Activated naive CD8-positive, alpha-beta T cell treated with anti-CD3 and anti-CD28 coated beads, Interleukin-2, amount 50 U/mL, for 24 hours (primary cell): Measurements from ENCODE around the gene ABCC4.
"Not testable (repeated sequence)": the region's sequence is repeated elsewhere in the genome, so short reads cannot be mapped to it uniquely, and the experiment has no call there.

Source experiments
- ATAC-seq: fragments of 150-1000 bp; cut with Tn5 transposase; one replicate; pipeline ENCODE4 v1.10.0; 2021
- DNase-seq: peaks from one replicate; pipeline ENCODE4 v3.0.0; 2021
- H3K27ac Mint-ChIP-seq: one replicate; pipeline ENCODE4 v1.8.0; 2021; ENCODE audit warnings: mild to moderate bottlenecking, mixed read lengths
- H3K27me3 Mint-ChIP-seq: one replicate; pipeline ENCODE4 v1.8.0; 2021; ENCODE audit warnings: mixed read lengths
- H3K36me3 Mint-ChIP-seq: one replicate; pipeline ENCODE4 v1.8.0; 2021; ENCODE audit warnings: low read depth, mixed read lengths
- H3K4me1 Mint-ChIP-seq: one replicate; pipeline ENCODE4 v1.8.0; 2021; ENCODE audit warnings: mixed read lengths
- H3K4me3 Mint-ChIP-seq: one replicate; pipeline ENCODE4 v1.8.0; 2021; ENCODE audit warnings: mild to moderate bottlenecking, moderate library complexity, mixed read lengths
- H3K9me3 Mint-ChIP-seq: one replicate; pipeline ENCODE4 v1.8.0; 2021; ENCODE audit warnings: mixed read lengths

The ABCC4 gene

DNA sequence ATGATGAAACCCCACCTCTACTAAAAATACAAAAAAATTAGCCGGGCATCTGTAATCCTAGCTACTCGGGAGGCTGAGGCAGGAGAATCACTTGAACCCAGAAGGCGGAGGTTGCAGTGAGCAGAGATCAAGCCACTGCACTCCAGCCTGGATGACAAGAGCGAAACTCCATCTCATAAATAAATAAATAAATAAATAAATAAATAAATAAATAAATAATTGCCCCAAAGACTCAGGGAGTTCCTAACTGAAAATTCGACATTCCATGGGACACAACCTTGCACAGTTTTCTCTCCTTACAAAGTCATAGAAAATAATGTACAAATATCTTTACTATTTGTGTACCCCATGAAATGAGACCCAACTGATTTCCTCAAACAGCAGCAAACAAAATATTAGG, 134.2 kb downstream of the ABCC4 start:
- not testable (repeated sequence) for DNase-seq, H3K27ac Mint-ChIP-seq

DNA sequence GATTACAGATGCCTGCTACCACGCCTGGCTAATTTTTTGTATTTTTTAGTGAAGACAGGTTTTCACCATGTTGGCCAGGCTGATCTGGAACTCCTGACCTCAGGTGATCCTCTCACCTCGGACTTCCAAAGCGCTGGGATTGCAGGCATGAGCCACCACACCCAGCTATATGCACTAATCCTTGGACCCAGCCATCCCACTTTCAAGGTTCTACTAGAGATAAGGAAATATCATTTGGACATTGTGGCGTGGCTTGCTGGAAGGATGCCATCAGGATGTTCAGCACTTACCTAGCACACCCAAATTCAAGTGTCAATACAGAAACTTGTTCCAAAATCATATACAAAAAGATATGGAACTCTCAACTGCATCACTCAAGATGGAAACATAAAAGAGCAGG, 136.4 kb downstream of the ABCC4 start:
- Mint-ChIP-seq H3K27ac (no peak overlapping the region), H3K27me3 (no peaks in the 10 kb centered on the region), H3K4me1 (no peaks in the 10 kb centered on the region), H3K4me3 (no peak overlapping the region), H3K36me3 (peaks cover 41% of the 10 kb centered on the region), H3K9me3 (no peaks in the 10 kb centered on the region)
- ATAC-seq (no peak), DNase-seq (no peak)

More for the DNA sequence above, 134.2 kb downstream of the ABCC4 start:
- ATAC-seq, H3K27me3 Mint-ChIP-seq, H3K9me3 Mint-ChIP-seq, H3K4me3 Mint-ChIP-seq, H3K4me1 Mint-ChIP-seq: not testable (repeated sequence)
- H3K36me3 Mint-ChIP-seq: peaks cover 33% of the 10 kb centered on the region

DNA sequence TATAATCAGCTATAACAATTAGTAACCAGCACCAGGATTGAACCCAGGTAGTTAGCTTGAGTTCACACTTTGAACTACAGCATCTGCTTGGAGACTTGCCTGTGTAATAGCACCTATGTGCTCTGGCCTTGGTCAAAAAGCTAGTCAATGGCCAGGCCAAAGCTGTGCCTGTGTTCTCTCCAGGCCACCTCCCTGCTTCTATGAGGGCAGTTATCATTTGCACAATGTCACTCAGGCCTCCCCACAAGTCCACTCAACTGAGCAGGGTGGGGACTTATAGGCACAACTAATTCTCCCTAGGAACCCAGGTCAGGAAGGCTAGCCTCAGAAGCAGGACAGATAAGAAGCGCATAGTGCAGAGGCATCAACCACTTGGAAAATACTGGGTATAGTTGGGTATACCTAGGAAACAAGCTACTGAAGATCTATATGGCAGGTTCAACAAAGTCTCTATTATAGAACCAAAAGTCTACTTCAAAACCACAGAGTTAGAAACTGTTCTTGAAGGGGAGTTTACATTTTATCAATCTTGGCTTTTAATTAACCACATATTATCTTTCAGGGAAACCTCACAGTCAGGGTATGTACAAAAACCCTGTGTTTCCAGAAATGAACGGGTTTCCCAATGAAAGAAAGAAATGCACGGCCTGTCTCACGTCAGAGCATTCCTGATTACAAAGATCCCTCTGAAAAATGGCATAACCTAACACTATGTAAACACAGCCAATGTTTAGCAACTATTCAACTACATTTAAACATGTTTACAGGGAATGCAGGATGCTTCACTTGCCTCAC, 140.9 kb downstream of the ABCC4 start:
- H3K27me3 Mint-ChIP-seq: no peaks in the 10 kb centered on the region
- no peak overlapping the region for H3K27ac Mint-ChIP-seq
- H3K4me1 Mint-ChIP-seq: no peaks in the 10 kb centered on the region
- ATAC-seq (no peak), DNase-seq (no peak)
- H3K4me3 Mint-ChIP-seq: no peak overlapping the region
- no peaks in the 10 kb centered on the region for H3K9me3 Mint-ChIP-seq
- H3K36me3 Mint-ChIP-seq: peaks cover 39% of the 10 kb centered on the region

DNA sequence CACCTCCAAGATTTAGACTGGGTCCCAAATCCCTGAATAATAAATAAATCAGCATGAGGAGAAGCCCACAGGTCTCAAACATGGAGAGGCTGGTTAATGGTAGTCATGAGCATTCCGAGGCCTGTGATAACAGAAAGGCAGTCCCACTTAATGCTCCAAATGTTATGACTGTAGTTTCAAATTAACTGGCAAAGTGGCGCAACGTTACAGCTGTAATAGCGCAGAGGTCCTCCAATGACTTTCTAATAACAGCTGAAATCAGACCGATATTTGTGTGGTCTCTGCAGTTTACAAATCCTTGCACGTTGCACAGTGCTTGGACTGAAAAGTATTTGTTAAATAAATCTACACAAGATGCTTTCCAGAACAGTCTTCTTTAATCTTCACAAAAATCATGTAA, 141.8 kb downstream of the ABCC4 start:
- ATAC-seq (no peak), DNase-seq (no peak)
- Mint-ChIP-seq H3K4me1 (no peaks in the 10 kb centered on the region), H3K9me3 (no peaks in the 10 kb centered on the region), H3K4me3 (no peak overlapping the region), H3K27me3 (no peaks in the 10 kb centered on the region), H3K36me3 (peaks cover 40% of the 10 kb centered on the region), H3K27ac (no peak overlapping the region)

DNA sequence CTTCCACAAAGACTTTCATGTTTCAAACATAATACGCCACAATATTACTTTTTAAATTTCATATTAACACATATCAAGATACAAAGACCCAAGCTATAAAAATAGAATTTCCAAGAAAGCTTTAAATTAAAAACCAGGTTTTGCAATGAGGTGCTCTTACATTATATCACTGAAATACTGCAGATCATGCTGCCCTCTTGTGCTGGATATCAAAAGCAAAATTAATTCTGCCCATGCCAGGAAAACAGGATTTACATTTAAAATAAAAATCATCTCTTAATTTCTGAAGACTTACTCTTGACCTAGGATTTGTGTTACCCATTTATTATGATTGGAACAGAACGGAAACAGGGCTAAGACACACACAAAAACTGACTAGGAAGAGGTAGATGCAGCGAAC, 145.0 kb downstream of the ABCC4 start:
- Mint-ChIP-seq H3K4me1 (no peaks in the 10 kb centered on the region), H3K36me3 (peaks cover 30% of the 10 kb centered on the region), H3K9me3 (no peaks in the 10 kb centered on the region), H3K27ac (no peak overlapping the region), H3K4me3 (no peak overlapping the region), H3K27me3 (no peaks in the 10 kb centered on the region)
- ATAC-seq (no peak), DNase-seq (no peak)

DNA sequence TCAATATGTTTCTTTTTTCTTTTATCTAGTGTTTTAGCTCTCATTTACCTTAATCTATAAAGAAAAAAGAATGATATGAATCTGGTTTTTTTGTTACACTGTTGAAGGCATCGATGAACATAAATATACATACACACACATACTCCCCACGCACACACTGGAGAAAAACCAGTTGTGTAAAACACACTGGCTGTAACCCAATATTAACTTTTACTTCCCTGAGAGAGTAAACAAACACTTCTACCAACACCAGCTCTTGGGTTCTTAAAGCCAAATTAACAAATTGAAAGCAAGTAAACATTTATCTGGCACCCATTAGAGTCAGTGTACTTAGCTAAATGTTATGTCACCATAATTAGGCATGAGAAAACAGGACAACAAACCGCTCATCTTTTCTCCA, 145.7 kb downstream of the ABCC4 start:
- Mint-ChIP-seq H3K4me3 (no peak overlapping the region), H3K9me3 (no peaks in the 10 kb centered on the region), H3K27ac (no peak overlapping the region), H3K27me3 (no peaks in the 10 kb centered on the region), H3K36me3 (peaks cover 26% of the 10 kb centered on the region), H3K4me1 (no peaks in the 10 kb centered on the region)
- DNase-seq (no peak), ATAC-seq (no peak)

DNA sequence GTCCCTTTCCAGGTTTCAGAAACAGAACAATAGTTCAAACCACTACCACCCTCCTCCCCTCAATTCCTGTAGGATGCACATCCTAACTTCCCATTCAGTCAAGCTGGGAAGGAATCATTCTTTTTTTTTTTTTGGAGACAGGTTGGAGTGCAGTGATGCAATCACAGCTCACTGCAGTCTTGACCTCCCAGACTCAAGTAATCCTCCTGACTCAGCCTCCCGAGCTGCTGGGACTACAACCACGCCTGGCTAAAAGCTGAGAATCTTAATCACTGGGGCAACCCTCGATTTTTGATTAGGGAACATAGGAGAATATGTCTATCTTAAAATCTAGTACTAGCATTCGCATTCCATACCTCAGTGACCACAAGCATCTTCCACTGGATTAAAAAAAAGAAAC, 146.2 kb downstream of the ABCC4 start:
- Mint-ChIP-seq H3K4me1 (no peaks in the 10 kb centered on the region), H3K4me3 (no peak overlapping the region), H3K27me3 (no peaks in the 10 kb centered on the region), H3K36me3 (peaks cover 22% of the 10 kb centered on the region), H3K9me3 (no peaks in the 10 kb centered on the region), H3K27ac (no peak overlapping the region)
- DNase-seq (no peak), ATAC-seq (no peak)

DNA sequence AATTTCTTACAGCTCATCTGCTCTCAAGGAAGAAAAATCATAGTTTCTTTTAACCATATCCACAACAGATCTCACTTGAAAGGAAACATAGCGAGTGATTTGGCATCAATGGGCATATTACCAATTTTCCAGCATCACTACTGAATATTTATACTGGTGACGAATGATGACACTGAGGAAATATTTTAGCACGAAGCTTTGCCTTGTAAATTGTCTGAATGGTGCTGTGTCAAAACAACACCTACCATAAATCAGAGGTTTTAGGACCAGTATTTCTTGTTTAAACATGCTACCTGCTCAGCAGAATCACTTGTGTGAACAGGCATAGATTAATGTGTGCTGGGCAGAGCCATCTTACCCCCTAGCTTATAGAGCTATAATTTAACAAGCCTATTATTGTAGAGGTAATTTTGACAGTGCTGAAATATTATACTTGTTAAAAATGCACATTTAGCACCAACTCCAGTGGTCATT, 146.8 kb downstream of the ABCC4 start:
- H3K9me3 Mint-ChIP-seq: no peaks in the 10 kb centered on the region
- H3K4me1 Mint-ChIP-seq: no peaks in the 10 kb centered on the region
- no peak for DNase-seq
- ATAC-seq: no peak
- peaks cover 21% of the 10 kb centered on the region for H3K36me3 Mint-ChIP-seq
- no peaks in the 10 kb centered on the region for H3K27me3 Mint-ChIP-seq
- H3K27ac Mint-ChIP-seq: no peak overlapping the region
- no peak overlapping the region for H3K4me3 Mint-ChIP-seq

DNA sequence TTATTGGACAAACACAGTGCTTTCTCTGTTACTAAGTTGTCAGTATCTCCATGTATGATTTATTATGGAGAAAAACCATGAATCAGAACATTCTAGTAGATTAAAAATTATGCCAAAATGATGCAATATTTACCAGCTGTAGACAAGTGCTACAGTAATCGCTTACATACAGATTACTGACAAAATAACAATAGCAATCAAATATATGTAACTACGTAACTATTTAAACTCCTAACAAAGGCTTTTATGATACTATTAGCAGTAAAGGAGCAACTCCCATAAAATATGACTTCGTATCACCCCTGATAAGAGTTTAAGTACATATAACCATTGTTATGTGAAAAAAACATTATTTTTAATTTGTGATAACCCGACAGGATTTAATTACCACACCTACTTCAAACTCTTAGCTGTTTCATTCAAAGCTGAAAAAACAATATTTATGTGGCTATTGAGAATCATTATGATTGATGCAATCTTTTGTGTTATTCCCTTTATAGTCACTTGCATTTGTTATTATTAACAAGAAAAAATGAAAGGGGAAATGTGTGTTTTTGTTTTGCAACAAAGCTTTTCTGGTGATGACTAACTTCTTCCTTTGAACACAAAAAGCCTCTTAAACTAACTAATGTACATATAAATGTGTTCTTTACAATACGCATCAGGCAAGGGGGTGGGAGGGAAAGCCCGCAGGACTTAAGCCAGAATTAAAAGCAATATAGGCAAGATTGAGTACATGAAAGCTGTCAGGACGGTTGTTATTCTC, 147.4 kb downstream of the ABCC4 start:
- Mint-ChIP-seq H3K4me1 (no peaks in the 10 kb centered on the region), H3K27ac (no peak overlapping the region), H3K27me3 (no peaks in the 10 kb centered on the region), H3K4me3 (no peak overlapping the region), H3K36me3 (peaks cover 21% of the 10 kb centered on the region), H3K9me3 (no peaks in the 10 kb centered on the region)
- DNase-seq (no peak), ATAC-seq (no peak)

DNA sequence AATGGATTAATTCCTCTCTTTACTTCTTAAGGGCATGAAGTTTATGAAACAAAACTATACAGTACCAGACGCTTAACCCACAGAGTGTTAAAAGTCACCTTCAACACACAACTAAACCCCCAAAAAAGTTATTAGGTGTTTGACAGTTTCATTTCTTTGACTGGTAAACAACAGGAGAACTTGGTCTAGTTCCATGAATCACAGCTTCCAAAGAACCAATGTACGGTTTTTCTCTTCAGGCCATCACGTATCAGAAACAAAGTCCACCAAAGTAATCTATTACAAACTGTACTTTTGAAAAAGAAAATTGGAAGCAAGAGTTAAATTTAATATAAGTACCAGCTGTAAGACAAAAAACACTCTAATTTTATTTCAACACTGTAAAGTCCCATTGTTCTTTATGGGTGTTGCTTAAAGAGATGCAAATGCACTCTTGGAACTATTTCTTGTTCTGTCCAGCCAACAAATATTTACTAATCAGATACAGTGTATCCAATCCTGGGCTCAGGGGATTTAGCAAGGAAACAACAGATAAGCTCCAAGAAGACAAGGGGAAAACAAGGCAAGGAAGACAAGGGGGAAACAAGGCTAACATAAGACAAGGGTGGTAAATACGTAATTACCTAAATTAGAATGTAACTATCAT, 149.2 kb downstream of the ABCC4 start:
- Mint-ChIP-seq H3K9me3 (no peaks in the 10 kb centered on the region), H3K36me3 (peaks cover 21% of the 10 kb centered on the region), H3K27me3 (no peaks in the 10 kb centered on the region), H3K4me3 (no peak overlapping the region), H3K27ac (no peak overlapping the region), H3K4me1 (no peaks in the 10 kb centered on the region)
- no peak for DNase-seq
- no peak for ATAC-seq

DNA sequence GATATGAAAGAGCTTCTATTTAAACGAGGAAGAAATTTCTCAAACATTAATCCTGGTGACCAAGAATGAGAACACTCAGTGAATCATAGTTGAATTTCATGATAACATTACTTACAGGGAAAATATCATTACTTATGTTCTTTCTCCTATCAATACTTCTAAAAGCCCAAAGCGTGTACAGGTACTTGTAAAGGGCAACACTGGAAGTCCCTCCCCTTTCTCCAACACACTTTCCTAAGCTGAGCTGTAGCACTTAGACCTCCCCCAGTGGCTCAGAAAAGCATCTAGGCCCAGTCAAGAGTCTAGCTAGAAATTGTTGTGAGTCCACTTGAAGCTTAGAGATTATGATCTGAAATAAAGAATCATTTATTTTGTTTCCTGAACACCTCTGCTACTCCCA, 150.7 kb downstream of the ABCC4 start:
- Mint-ChIP-seq H3K4me3 (no peak overlapping the region), H3K27me3 (no peaks in the 10 kb centered on the region), H3K9me3 (no peaks in the 10 kb centered on the region), H3K27ac (no peak overlapping the region), H3K4me1 (no peaks in the 10 kb centered on the region), H3K36me3 (peaks cover 19% of the 10 kb centered on the region)
- ATAC-seq: no peak
- DNase-seq: no peak

DNA sequence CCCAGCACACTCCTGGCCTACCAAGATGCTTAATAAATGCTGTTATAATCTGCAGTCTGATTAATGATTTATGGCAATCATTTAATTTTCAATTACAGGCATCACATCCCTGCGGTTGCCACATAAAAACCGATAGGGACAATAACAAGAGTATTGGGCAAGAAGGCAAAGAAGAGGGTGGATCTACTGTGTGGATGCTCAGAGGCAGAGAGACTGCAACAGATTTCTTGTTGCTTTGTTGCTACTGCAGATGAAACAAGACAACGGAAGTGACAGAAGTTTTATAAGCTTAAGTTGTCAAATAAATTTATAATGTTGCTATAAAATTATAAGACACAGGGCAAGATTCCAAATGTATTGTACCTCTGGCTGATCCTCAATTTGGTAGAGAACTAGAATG, 154.8 kb downstream of the ABCC4 start:
- no peaks in the 10 kb centered on the region for H3K27me3 Mint-ChIP-seq
- ATAC-seq: no peak
- H3K27ac Mint-ChIP-seq: no peak overlapping the region
- DNase-seq: no peak
- H3K9me3 Mint-ChIP-seq: peaks cover 5% of the 10 kb centered on the region
- H3K4me3 Mint-ChIP-seq: no peak overlapping the region
- H3K4me1 Mint-ChIP-seq: no peaks in the 10 kb centered on the region
- peaks cover 33% of the 10 kb centered on the region for H3K36me3 Mint-ChIP-seq

DNA sequence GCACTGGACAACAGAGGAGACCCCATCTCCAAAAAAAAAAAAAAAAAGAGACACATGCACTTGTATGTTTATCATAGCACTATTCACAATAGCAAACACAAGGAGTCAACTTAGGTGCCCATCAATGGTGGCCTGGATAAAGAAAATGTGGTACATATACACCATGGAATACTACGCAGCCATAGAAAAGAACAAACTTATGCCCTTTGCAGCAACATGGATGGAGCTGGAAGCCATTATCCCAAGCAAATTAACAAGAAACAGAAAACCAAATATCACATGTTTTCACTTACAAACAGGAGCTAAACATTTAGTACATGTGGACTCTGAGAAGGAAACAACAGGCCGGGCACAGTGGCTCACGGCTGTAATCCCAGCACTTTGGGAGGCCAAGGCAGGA, 155.7 kb downstream of the ABCC4 start:
- Mint-ChIP-seq H3K27me3 (no peaks in the 10 kb centered on the region), H3K4me1 (no peaks in the 10 kb centered on the region), H3K4me3 (no peak overlapping the region), H3K36me3 (peaks cover 40% of the 10 kb centered on the region), H3K27ac (no peak overlapping the region), H3K9me3 (peaks cover 5% of the 10 kb centered on the region)
- DNase-seq (no peak), ATAC-seq (no peak)

DNA sequence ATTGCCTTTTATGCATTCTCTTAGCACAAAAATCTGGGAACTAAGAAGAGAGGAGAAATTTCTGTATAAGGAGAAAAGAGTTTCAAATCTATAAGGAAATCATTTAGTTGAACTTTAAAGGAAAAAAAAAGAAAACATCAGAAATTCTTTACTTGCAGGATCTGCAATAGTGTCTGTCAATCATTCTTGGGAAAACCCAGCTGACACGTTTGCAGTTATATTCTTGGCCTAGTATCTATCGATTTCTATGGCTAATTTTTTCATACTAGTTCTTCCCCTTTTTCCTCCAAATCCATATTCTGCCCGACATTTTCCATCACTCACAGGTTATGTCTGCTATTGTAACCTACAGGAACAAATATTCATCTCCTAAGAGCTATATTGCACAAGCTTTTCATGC, 160.7 kb downstream of the ABCC4 start:
- no peak overlapping the region for H3K4me3 Mint-ChIP-seq

More for the DNA sequence above, 160.7 kb downstream of the ABCC4 start:
- no peak for DNase-seq
- Mint-ChIP-seq H3K27me3 (no peaks in the 10 kb centered on the region), H3K27ac (no peak overlapping the region), H3K36me3 (peaks cover 50% of the 10 kb centered on the region), H3K4me1 (no peaks in the 10 kb centered on the region), H3K9me3 (peaks cover 5% of the 10 kb centered on the region)
- ATAC-seq: no peak
